GM19467 (cell line): ENCODE results near the gene GLYR1.
"Not testable (repeated sequence)": the region's sequence is repeated elsewhere in the genome, so short reads cannot be mapped to it uniquely, and the experiment has no call there.

Experiments used
- ATAC-seq: cut with Tn5 transposase; IDR thresholded peaks from one replicate; pipeline ENCODE4 v1.9.1; 2021; ENCODE audit warnings: mild to moderate bottlenecking, moderate library complexity; ENCODE audit not compliant: unreplicated experiment

Gene GLYR1

DNA sequence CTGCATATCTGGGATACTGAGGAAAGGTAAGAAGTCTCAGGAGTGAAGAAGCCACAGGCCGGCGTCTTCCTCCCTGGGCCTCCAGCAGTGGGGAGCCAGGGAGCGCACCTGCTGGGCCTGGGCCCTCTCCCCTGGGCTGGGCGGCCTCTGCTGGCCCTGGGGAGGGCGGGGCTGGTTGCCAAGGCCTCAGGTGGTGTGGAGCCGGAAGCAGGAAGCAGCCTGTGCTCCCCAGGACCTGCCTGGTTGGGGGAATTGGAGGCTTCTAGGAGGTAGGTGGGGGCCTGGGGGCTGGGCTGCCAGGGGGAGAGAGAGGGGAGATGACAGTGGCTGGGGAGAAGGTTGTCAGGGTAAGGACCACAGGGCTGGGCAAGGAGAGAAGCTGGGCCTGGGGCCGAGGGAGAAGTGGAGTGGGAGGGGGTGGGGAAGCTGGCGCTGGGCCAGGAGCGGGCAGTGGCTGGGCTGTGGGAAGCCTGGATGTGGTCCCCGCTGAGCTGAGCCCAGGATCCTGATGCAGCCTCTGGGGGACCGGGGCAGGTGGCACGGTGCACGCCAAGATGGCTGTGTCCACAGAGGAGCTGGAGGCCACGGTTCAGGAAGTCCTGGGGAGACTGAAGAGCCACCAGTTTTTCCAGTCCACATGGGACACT lies 51.8 kb downstream of the GLYR1 start, which contains the start of gene SMIM22:
SMIM22 (plus strand) TSS at position 189 of the 647 bp plus-strand sequence; CDS start at position 555, 366 bp downstream.
- no peak for ATAC-seq

DNA sequence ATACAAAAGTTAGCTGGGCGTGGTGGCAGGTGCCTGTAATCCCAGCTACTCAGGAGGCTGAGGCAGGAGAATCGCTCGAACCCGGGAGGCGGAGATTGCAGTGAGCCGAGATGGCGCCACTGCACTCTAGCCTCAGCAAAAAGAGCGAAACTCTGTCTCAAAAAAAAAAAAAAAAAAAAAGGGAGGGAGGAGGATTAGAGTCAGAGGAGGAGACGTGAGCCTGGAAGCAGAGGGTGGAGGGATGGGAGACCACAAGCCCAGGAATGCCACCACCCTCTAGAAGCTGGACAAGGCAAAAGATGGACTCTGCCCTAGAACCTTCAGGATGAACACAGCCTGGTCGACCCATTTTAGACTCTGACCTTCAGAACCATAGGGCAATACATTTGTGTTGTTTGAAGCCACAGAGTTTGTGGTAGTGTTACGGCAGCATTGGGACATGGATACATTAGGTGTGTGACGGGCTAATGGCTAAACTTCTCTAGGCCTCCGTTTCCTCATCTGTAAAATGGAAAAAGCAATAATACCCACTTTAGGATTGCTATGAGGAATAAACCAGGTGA lies 54.1 kb downstream of the GLYR1 start:
- ATAC-seq = no peak

DNA sequence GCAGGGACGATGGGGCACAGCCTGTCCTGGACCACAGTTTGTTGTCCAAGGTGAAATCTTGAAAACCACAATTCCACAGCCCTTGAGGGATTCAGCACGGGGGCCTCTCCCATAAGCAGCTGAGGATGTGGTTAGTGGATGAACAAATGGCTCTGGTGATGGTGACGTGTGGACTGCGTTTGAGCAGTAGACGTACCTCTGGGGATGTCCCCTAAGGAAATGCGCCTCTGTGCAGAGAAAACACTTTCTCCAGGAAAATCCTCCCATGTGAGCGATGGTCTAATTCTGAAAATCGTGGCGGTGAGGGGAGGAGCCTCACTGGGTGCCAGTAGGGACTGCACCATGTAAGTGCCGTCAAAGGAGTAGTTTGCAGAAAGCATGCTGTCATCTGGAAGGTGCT lies 56.2 kb downstream of the GLYR1 start:
- no peak for ATAC-seq

DNA sequence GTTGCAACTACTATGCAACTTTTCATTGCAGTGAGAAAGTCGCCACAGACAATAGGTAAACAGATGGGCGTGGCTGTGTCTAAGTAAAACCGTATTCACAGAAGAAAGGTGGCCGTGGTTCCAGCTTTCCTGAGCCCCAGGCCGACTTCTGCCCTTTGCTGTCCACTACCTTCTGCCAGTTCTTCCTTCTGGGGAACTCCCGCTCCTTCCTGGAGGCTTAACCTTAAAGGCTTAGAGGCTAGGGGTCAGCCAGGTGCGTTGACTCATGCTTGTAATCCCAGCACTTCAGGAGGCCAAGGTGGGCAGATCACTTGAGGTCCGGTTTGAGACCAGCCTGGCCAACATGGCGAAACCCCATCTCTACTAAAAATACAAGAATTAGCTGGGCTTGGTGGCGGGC lies 56.8 kb downstream of the GLYR1 start:
- ATAC-seq = no peak

DNA sequence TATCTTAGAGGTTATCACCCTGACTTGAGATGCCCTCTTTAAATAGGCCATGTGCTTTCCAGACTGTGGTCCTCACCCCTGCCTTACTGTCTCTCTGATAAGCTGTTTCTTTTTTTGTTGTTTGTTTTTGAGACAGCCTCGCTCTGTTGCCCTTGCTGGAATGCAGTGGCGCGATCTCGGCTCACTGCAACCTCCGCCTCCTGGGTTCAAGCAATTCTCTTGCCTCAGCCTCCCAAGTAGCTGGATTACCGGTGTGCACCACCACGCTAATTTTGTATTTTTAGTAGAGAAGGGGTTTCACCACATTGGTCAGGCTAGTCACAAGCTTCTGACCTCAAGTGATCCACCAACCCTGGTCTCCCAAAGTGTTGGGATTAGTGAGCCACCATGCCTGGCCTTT lies 58.2 kb downstream of the GLYR1 start:
- no peak for ATAC-seq

DNA sequence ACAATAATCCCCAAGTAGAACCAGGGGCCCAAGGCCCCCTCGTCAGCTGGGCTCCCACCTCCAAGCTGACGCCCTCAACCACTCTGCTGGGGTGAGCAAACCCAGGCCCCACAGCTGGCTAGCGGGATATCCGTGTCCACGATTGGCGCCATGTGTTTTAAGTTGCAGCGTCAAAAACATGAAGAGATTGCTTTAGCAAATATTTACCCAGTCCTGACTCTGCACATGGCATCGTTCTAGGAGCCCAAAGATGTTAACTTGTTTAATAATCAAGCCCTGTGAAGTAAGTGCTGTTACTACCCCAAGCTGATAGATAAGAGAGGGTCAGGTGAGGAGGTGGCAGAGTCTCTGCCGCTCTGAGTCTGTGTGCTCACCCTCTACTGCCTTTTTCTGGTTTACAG lies 58.6 kb downstream of the GLYR1 start:
- no peak for ATAC-seq

DNA sequence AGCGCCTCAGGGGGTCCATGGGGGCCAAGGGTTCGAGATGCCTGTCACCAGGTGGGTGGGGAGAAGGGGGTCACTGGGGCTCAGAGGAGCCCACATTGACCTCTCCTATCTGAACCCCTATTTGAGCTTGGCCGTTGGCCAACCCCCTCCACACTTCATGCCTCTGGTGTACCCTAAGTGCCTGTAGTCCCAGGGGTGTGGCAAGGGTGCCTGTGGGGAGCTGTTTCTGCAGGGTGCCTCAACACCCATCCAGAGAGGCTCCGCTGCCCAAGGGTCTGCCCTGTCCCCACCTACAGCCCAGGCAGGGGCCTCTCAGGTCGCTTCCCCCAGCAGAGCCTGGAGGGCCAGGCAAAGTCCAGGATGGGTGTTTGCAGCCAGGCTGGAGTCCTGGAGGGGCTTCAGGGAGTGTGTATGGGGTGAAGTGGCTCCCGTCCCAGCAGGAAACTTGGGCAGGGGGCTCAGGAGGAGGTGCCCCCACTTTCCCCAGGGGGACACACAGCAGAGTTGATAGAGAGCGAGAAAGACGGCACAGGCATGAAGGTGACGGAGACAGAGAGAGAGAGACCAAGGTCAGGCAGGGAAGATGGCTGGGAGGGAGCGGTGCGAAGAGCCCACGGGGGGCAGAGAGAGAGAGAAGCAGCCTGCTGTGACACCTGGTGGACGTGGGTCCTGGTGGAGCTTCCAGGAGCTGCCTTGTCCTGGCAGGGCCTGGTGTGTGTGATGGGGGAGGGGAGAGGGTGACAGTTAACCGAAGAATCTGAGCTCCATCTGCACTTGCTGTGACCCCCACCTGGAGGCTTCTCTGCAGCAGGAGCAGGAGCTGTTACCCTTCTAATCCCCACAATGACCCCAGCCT lies 59.2 kb downstream of the GLYR1 start, which contains the start of gene SEPTIN12:
SEPTIN12 (minus strand) TSS at position 719 of the 856 bp plus-strand sequence; CDS start at position 19, 700 bp downstream.
- ATAC-seq = no peak

DNA sequence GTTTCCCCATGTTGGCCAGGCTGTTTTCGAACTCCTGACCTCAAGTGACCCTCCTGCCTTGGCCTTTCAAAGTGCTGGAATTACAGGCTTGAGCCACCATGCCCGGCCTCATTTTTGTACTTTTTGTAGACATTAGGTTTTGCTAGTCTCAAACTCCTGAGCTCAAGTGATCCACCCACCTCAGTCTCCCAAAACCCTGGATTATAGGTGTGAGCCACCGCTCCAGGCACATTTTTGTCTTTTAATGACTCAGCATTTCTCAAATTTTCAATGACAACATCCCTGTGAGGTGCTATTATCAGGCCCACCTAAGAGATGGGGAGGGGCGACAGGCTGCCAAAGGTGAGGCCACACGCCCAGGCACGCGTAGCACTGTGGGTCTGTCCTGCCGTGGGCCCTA lies 60.0 kb downstream of the GLYR1 start:
- ATAC-seq = no peak

DNA sequence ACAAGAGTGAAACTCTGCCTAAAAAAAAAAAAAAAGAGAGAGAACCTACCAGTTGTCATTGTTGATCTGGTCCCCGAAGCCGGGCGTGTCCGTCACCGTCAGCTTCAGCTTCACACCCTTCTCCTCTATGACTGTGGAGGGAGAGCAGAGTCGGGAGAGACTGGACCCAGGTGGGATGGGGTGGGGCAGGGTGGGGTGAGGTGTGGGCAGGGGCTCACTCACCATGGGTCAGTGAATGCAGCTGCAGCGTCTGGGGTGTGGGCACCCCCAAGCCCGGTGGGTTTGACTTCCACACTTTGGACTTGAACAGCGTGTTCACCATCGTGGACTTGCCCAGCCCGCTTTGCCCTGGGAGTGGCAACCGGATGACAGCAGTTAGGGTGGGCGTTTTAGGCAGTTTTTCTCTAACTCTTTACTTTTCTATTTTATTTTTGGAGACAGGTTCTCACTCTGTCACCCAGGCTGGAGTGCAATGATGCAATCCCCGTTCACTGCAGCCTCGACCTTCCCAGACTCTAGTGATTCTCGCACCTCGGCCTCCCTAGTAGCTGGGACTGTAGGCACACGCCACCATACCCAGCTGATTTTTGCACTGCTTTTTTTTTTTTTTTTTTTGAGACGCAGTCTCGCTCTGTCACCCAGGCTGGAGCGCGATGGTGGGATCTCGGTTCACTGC lies 61.2 kb downstream of the GLYR1 start:
- no peak for ATAC-seq

DNA sequence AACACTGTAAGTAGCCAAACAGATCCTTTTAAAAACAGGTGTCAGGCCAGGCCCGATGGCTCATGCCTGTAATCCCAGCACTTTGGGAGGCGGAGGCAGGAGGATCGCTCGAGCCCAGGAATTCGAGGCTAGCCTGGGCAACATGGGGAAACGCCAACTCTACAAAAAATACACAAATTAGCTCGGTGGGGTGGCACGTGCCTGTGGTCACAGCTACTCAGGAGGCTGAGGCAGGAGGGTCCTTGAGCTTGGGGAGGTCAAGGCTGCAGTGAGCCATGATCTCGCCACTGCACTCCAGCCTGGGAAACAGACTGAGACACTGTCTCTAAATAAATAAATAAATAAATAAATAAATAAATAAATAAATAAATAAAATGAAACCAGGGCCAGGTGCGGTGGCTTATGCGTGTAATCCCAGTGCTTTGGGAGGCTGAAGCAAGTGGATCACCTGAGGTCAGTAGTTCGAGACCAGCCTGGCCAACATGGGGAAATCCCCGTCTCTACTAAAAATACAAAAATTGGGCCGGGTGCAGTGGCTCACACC lies 62.6 kb downstream of the GLYR1 start:
- ATAC-seq = not testable (repeated sequence)

DNA sequence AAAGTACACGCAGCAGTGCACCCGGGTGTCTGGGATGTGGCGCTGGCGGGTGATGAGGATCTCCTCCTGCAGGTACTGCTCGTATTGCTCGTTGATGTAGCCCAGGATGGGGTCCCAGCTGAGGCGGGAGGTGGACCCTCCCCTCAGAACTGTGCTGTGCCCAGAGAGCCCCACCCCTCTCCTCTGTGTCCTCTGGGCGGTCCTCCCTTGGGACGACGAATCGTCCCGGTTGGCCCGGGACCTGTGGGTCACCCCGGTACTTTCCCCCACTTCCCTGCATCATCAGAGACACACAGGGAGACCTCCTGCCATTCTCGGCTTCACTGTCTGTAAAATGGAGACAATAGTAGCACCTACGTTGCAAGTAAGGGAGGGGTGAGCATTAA lies 63.1 kb downstream of the GLYR1 start:
- no peak for ATAC-seq

DNA sequence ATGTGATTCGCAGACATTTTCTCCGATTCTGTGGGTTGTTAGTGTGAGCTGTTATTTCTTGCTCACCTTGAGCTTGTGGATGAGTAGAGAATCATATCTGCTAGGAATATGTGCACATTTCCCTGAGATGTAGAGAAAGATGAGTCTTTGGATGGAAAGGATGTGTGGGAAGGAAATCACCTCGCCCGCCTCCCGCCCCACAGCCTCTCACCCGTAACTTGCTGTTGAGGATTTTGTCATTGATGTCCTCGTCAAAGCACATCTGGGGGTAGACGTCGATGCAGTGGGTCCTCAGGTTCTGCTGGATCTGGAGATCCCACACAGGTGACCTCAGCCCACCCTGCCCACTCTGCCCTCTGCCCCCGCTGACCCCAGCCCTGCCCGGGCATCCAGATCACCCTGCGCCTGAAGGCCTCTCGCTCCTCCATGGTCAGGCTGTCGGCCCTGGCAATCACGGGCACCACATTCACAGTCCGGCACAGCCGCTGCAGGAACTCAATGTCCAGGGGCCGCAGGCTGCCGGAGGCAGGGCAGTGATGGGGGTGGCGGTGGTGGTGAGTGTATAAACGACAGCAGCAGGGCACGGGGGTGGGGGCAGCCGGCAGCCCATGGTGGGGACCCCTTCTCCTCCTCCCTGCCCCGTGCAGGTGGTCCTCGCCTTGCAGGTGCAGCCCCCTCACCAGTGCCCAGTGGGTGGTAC lies 63.7 kb downstream of the GLYR1 start:
- no peak for ATAC-seq

DNA sequence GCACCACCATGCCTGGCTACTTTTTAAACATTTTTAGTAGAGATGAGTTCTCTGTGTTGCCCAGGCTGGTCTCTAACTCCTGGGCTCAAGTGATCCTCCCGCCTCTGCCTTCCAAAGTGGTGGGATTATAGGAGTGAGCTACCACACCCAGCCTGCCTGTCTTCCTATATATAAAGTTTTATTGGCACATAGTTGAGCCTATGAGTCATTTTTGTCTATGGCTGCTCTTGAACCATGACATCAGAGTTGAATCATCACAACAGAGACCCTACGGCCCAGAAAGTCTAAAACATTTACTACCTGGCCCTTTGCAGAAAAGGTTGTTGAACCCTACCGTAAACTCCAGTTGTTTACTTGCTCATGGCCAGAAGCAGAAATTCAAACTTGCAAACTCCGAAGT lies 66.9 kb downstream of the GLYR1 start:
- no peak for ATAC-seq

DNA sequence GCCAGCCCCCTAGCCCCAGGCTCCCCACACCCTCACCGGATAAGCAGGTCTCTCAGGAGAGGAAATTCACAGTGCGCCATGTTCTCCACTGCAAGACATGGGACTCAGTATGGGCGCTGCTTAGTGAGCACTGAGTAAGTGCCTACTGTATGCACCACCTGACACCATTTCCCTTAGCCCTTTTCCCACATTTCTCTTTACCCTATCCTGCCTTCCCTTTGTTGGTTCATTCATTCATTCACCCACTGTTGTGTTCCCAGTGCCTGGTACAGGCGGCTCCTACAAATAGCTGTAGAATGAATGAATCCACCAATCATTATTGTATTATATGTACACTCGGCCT lies 69.1 kb downstream of the GLYR1 start:
- no peak for ATAC-seq

DNA sequence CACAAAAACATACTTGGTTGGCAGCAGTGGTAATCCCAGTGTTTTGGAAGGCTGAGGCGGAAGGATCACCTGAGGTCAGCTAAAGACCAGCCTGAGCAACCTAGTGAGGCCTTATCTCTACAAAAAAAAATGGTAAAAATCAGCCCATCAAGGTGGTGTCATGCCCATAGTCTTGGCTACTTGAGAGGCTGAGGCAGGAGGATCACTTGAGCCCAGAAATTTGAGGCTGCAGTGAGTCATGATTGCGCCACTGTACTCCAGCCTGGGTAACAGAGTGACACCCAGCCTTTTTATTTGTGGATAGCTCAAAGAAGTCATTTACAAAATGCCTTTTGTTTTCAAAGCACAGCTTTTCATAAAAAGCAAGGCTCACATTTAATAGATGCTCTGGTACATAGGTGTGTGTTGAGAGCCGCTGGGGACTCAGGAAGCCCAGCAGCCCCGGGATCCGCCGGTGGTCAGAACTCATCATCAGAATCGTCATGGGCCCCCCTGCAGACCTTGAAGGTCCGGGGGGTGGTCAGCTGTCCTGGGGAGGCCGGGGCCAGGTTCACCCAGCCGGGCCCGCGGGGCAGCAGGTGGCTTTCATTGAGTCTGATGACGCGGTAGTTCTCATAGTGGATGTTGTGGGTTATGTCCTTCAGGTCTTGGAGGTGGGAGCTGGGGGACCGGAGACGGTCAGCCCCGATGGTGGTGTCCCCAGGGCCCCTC lies 69.6 kb downstream of the GLYR1 start:
- ATAC-seq = no peak

DNA sequence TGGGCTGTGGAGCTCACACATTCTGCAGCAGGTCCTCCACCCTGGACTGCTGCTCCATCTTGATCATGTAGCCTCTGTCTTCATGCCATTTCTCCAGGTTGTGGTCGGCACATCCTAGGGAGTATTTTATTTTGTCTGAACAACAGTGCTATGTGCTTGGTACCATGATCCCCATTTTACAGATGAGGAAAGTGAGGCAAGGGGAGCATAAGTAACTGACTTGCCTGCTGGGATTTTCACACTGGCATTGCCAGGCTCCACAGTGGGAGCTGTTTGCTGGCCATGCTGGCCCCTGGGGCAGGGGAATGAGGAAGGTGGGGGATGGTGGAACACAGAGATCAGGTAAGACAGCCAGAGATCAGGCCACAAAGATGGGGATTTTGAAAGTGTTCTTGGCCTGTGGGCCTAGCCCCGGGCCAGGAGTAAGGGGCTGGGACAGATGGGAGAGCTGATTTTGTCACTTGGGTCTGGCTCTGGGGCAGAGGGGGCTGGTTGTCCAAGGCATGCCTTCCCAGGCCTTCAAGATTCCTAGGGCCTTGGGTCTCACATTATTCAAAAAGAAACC lies 70.9 kb downstream of the GLYR1 start:
- no peak for ATAC-seq

DNA sequence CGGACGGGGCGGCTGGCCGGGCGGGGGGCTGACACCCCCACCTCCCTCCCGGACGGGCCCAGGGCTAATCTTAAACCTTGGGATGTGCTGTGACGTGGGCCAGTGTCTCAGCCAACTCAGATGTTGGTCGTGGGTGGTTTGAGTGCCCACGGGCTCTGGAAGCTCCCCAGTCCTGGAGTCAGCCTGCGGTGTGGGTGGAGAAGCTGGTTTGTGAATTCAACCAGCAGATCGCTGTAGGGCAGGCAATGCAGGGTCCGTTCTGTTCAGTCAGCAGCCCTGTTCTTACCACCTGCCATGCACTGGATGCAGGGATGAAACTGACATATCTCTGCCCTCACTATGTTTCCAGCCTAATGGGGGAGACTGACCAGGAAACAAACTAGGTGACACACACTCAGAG lies 72.1 kb downstream of the GLYR1 start:
- no peak for ATAC-seq

DNA sequence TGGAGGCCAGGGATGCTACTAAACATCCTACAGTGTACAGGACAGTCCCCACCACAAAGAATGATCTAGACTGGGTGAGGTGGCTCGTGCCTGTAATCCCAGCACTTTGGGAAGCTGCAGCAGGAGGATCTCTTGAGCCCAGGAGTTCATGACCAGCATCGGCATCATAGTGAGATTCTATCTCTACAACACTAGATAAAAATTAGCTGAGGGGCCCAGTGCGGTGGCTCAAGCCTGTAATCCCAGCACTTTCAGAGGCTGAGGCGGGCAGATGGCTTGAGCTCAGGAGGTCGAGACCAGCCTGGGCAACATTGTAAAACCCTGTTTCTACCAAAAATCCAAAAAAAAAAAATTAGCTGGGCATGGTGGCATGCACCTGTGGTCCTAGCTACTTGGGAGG lies 74.7 kb downstream of the GLYR1 start:
- no peak for ATAC-seq

DNA sequence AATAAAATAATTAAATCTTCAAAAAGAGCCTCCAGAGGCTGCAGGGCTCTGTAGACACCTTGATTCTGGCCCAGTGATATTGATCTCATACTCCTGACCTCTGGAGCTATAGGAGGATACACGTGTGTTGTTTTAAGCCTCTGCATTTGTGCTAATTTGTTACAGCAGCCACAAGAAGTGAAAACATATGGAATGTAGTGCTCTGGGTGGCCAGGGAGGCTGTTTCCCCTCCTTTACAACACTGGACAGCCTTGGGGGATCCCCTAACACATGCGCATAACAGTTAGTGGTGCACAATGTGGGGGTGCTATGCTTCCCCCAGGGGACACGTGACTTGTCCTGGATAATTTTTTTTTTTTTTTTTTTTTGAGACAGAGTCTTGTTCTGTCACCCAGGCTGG lies 75.4 kb downstream of the GLYR1 start:
- no peak for ATAC-seq

DNA sequence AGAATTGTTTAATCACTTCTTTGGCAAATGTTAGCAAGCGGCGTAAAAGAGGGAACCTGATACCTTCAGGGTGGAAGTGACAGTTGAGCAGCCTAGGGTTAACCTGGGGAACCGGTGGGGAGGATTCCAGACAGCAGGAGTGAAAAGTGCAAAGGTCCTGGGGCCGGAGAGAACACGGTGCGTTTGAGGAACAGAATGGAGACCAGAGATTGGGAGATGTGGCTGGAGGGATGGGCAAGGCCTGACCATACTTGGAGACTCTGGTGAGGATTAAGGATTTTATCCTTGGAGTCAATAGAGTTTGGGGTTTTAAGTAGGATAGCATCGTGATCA lies 77.8 kb downstream of the GLYR1 start:
- no peak for ATAC-seq
